HTR-8/SVneo (cell line): ENCODE data around the gene MPO.

Source experiments
- DNase-seq: peaks from one replicate; pipeline ENCODE4 v3.0.0; 2011; ENCODE audit warnings: low spot score, mixed read lengths; ENCODE audit not compliant: insufficient read length
- FAIRE-seq: peaks from 2 replicates; lab custom pipeline; 2011; peaks lifted over from hg19 to GRCh38; lab: Jason Lieb, UNC

MPO gene

GRCh38 chr17:58245428-58246103, 35.2 kb downstream of the MPO start:
- no peak for DNase-seq

GRCh38 chr17:58244963-58245362, 35.8 kb downstream of the MPO start:
- FAIRE-seq: no peak

More at GRCh38 chr17:58245428-58246103, 35.2 kb downstream of the MPO start:
- FAIRE-seq: no peak

DNA sequence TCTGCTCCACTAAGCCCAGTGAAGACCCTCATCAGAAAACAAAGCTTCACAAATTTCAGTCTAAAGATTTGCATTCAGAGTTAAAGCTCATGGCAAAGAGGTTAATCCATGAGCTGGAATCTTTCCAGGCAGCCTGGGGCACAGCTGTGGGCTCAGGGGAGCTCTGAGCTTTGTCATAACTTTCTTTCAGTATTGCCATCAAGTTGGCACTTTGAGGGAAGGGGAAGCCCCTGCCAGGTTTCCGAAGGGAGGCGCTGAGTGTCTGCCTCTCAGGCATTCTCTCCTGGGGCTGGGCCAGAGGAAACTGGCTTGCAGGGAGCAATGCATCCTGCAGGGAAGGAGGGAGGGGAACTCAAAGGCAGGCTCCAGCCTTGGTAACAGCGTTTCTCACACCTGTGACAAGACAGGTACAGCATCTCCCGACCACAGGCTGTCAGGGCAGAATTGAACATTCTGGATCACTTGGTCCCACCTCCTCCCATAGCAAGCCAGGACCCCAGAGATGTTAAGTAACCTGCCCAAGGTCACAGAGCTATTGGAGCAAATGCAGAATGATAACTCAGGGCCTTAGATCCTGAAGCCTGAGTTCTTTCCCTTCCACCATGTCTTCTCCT, 38.5 kb downstream of the MPO start:
- no peak for DNase-seq
- FAIRE-seq: peak; percentile 69

More at GRCh38 chr17:58244963-58245362, 35.8 kb downstream of the MPO start:
- no peak for DNase-seq

DNA sequence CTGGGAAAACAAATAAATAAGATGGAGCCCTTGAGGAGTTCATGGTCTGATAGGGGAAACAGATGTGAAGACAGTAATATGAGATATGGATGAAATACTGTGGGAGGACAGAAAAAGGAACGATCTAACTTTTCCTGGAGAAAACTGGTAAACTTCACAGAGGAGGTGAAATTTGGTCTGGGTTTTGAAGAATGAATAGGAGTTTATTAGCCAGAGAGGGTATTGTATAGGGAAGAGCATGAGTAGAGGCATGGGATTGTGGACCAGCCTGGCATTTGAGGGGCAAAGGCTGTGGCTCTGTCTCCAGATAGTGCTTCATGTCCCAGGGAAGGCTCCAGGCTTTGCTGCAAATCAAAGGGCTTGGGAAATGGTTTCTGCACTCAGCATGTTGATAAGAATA, 40.7 kb downstream of the MPO start:
- DNase-seq (no peak), FAIRE-seq (no peak)

DNA sequence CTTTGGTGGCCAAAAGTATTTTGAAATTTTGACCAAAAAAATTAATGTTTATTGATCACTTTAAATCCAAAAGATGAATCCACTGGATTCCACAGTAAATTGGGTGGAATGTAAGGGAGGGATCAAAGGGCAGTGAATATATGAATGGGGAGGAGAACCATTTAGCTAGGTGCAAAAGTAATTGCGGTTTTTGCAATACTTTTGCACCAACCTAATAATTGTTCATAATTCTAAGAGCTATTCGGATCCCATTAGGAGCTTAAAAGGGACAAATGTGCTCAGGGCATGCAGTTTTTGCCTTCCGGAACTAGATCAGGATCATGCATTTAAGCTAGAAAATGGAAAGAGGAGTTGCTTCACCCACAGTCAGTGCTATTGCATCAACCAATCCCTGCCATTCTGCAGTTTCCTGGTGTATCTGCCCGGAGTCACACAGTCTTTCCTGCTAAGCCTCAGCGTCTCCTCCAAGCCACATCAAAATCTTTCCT, 42.5 kb downstream of the MPO start, which contains the start of gene LPO:
TSS of gene LPO (plus strand) at position 438 of the 488 bp plus-strand sequence. CDS start 4,396 bp downstream, outside the sequence.
- FAIRE-seq (no peak), DNase-seq (no peak)

DNA sequence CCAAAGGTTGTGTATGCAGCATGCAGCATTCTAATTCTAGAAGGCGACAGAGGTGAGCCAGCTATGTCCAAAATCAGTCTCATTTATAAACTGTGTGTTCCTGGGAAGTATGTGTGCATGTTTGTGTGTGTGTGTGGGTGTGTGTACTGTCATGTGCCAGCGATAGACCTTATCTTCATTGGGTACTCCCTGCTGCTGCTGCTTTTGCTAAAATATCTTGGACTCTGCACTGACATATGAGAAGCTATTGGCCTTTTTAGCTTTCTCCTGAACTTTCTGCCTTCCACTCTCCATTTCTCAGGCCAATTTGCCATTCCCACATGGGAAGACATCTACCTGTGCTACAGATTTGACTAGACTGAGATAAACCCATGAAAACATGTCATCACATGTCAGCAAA, 44.3 kb downstream of the MPO start:
- DNase-seq: no peak
- FAIRE-seq: peak; percentile 80

GRCh38 chr17:58235821-58236220, 44.9 kb downstream of the MPO start:
- no peak for DNase-seq
- no peak for FAIRE-seq

- FAIRE-seq (no peak), DNase-seq (no peak)
Measured at GRCh38 chr17:58234512-58234911, 46.2 kb downstream of the MPO start.

GRCh38 chr17:58233543-58233942, 47.2 kb downstream of the MPO start:
- FAIRE-seq (no peak), DNase-seq (no peak)

- DNase-seq (peak; percentile 61), FAIRE-seq (peak; percentile 87)
Measured at GRCh38 chr17:58232707-58233156, 48.0 kb downstream of the MPO start.

DNA sequence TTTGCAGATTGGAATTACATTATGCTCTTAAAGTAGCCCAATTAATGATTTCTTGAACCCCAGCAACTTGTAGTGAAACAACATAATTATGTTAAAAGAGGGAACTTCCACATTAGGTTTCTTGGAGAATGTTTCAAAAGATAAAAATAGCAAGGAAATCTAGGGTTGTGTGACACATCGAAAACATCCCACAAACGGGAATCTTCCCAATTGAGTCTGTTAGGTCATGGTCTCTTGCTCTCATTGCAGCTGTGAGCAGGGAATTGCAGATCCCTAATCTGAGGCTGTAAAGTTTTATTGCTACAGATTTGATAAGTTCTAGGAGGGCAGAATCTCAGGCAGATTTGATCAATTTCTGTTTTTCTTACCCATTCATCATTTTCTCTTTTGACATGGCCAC, 49.1 kb downstream of the MPO start:
- DNase-seq (no peak), FAIRE-seq (no peak)

- no peak for DNase-seq
- peak; percentile 23 for FAIRE-seq
Measured at GRCh38 chr17:58229881-58230280, 50.9 kb downstream of the MPO start.

- FAIRE-seq: no peak
- DNase-seq: no peak
Measured at GRCh38 chr17:58229384-58229783, 51.4 kb downstream of the MPO start.

- FAIRE-seq: no peak
- no peak for DNase-seq
Measured at GRCh38 chr17:58228679-58229078, 52.1 kb downstream of the MPO start.

- no peak for DNase-seq
- no peak for FAIRE-seq
Measured at GRCh38 chr17:58227733-58228132, 53.0 kb downstream of the MPO start.

DNA sequence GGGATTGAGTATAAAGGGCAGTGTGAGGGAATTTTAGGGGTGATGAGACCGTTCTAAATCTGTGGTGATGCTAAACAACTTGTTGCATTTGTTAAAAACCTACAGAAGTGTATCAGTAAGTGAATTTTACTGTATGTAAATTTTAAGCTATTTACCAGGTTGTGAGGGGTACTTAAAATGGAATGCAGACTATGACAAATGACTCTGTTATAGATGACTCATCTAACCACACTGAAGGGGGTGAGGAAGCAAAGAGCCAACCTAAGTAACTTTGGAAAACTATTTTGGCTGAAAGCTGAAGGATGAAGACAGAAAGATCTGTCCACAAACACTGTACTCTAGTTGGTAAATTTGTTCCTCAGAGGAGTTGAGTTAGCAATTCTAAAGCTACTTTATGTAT, 56.4 kb downstream of the MPO start:
- FAIRE-seq: peak; percentile 82
- peak; percentile 86 for DNase-seq
